K562 (cell line): ENCODE measurements around the gene BPI. TPM values are rescaled to one million over a fixed set of nuclear protein-coding genes. Genes with fewer than 3 reads are reported as not detected.
A peak's percentile ranks its signal among the peaks of the same experiment; 100 is the strongest.

Source experiments
- CBFA2T3 ChIP-seq: fragments of 450-650 bp; IDR thresholded peaks from 2 replicates; pipeline ENCODE4 v1.6.1; 2017
- ZBTB40 ChIP-seq, 2 experiments: fragments of 450-650 bp in 1 of 2; sonication (generic) in 1 of 2; formaldehyde crosslinking in 1 of 2; IDR thresholded peaks; 2 replicates each; pipeline versions ENCODE4 v1.7.1 to v1.9.0; 2016 to 2022; ENCODE audit warnings: inconsistent platforms in 1 of 2, mild to moderate bottlenecking in 1 of 2, missing genetic modification reagents in 1 of 2
- polyA plus RNA-seq, 8 experiments: library from polyadenylated mRNA; depleted of rRNA in 4 of 8; stranded (reverse) in 5 of 8; unstranded in 3 of 8; fragments of >200 nt; fragmentation: Nextera tagmentation in 2 of 8; fragmentation: Illumina TruSeq in 1 of 8; extraction: Ambion mirVana in 2 of 8; extraction: Trizol in 1 of 8; gene quantifications; 2 replicates each; pipeline versions ENCODE4 v1.2.1 to v1.2.3, GENCODE V29; 2011 to 2014; ENCODE audit warnings: inconsistent platforms in 1 of 8, missing spikeins in 1 of 8
- total RNA-seq, 7 experiments: library from RNA; depleted of rRNA in 6 of 7; stranded (reverse); fragments of >200 nt in 6 of 7; fragmentation: Illumina TruSeq in 2 of 7; extraction: Trizol in 2 of 7; gene quantifications; 2 replicates each; pipeline versions ENCODE4 v1.2.1 to v1.2.3, GENCODE V29; 2011 to 2021; ENCODE audit warnings: low replicate concordance in 1 of 7
- TF ChIP-seq, protein P1 (sequence below): fragments of 250-450 bp; sonication (Bioruptor Pico); IDR thresholded peaks from 2 replicates; pipeline ENCODE4 v1.9.0; 2021; ENCODE audit warnings: mild to moderate bottlenecking
- TF ChIP-seq, protein P2 (sequence below): fragments of 450-650 bp; IDR thresholded peaks from 2 replicates; pipeline ENCODE4 v1.6.1; 2017; ENCODE audit warnings: antibody characterized with exemption, mild to moderate bottlenecking
- TF ChIP-seq, protein P3 (sequence below): fragments of 250-450 bp; sonication (Bioruptor Pico); IDR thresholded peaks from 2 replicates; pipeline ENCODE4 v1.5.0; 2021; ENCODE audit warnings: mild to moderate bottlenecking, moderate library complexity

The BPI gene
- total and polyA plus RNA-seq, 9 of the 15 experiments (the other 6 are each of a cell fraction or from before 2014, with no cell fraction given) = not detected

DNA sequence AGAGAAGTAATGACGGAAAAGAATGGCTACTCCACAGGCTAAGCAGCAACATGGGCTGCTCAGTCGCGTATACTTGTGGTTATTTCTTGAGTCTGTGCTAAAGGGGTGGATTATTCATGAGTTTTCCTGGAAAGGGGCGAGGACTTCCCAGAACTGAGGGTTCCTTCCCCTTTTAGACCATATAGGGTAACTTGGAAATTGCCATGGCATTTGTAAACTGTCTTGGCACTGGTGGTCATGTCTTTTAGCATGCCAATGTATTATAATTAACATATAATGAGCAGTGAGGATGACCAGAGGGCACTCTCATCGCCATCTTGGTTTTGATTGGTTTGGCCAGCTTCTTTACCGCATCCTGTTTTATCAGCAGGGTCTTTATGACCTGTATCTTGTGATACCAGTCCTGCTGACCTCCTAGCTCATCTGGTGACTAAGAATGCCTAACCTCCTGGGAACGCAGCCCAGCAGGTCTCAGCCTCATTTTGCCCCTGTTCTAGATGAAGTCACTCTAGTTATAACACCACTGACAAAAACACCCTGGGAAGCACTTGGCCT lies 53.8 kb downstream of the BPI start (continued):
- TF ChIP-seq, protein P1, sequence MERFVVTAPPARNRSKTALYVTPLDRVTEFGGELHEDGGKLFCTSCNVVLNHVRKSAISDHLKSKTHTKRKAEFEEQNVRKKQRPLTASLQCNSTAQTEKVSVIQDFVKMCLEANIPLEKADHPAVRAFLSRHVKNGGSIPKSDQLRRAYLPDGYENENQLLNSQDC (CRISPR knock-in tag) = no peak
- TF ChIP-seq, protein P2, sequence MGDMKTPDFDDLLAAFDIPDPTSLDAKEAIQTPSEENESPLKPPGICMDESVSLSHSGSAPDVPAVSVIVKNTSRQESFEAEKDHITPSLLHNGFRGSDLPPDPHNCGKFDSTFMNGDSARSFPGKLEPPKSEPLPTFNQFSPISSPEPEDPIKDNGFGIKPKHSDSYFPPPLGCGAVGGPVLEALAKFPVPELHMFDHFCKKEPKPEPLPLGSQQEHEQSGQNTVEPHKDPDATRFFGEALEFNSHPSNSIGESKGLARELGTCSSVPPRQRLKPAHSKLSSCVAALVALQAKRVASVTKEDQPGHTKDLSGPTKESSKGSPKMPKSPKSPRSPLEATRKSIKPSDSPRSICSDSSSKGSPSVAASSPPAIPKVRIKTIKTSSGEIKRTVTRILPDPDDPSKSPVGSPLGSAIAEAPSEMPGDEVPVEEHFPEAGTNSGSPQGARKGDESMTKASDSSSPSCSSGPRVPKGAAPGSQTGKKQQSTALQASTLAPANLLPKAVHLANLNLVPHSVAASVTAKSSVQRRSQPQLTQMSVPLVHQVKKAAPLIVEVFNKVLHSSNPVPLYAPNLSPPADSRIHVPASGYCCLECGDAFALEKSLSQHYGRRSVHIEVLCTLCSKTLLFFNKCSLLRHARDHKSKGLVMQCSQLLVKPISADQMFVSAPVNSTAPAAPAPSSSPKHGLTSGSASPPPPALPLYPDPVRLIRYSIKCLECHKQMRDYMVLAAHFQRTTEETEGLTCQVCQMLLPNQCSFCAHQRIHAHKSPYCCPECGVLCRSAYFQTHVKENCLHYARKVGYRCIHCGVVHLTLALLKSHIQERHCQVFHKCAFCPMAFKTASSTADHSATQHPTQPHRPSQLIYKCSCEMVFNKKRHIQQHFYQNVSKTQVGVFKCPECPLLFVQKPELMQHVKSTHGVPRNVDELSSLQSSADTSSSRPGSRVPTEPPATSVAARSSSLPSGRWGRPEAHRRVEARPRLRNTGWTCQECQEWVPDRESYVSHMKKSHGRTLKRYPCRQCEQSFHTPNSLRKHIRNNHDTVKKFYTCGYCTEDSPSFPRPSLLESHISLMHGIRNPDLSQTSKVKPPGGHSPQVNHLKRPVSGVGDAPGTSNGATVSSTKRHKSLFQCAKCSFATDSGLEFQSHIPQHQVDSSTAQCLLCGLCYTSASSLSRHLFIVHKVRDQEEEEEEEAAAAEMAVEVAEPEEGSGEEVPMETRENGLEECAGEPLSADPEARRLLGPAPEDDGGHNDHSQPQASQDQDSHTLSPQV = peak; percentile 53; the same call in 1 of the 2 replicates
- no peak for TF ChIP-seq ZBTB40 (IDR thresholded peaks at IDR 0.05)
- TF ChIP-seq ZBTB40 (CRISPR knock-in tag; IDR thresholded peaks at IDR 0.05) = no peak
- TF ChIP-seq, protein P3, sequence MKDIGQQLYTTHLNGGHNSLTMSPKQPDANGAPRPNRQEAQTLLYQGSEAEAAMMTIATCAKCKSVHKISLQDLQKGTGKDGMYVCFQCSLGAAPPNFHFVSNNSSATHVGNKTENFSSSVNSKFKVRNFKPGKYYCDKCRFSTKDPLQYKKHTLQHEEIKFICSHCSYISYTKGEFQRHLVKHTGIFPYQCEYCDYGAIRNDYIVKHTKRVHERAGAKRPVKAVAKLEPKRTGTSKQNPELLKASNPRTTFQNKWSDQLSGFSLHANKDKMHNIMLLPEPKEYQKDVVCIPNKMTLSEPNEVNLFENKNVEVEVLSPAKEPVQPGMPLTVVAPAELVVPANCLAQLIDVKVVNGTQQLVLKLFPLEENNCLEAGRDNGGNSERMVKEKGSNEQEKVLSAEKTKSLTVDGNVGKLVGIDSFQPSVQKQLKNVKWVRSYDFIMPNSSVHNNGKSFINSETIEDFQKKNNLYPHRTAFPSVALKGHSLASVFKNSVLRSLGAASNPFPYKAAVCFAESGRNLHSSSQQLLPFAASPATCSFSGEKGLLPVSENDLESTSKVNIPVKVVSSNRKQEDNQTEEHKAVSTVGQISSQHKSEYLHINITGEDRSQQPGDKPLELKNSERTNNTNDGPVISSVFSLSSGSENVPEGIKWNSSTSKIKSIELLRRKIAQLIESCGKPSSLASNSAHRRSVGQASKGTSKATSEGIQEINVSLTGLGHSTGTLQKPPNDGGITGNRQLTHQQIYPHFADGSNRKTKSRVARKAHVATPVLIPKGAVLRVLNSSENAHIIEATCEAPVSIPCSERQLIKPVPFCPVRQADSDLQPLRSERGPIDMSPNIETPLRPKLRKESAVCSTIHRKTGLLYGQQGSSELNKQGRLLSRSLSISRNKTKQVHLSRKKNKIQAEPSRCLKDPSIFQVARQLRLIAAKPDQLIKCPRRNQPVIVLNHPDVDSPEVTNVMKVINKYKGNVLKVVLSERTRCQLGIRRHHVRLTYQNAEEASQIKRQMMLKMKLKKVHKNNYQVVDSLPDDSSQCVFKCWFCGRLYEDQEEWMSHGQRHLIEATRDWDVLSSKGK (CRISPR knock-in tag) = no peak
- TF ChIP-seq CBFA2T3 = peak; percentile 61
